Spleen (tissue), 11 donors: ENCODE data around the gene PTCD3. TPM values are rescaled to one million over a fixed set of nuclear protein-coding genes. Genes with fewer than 3 reads are reported as not detected.

Source experiments
- DNase-seq: peaks from one replicate; pipeline ENCODE4 v3.0.0-alpha.2; 2020
- H3K27ac ChIP-seq, 8 donors: fragments of 200-600 bp; sonication (generic) in 7 of 8; 1 replicate in 4 of 8; 2 replicates in 4 of 8; pipeline versions ENCODE4 v1.5.0 to v1.8.0; 2016 to 2021; ENCODE audit warnings: inconsistent platforms in 4 of 8, mild to moderate bottlenecking in 4 of 8, moderate library complexity in 1 of 8
- H3K27me3 ChIP-seq, 7 donors: fragments of 200-600 bp; sonication (generic) in 6 of 7; replicated peaks in 1 of 7; 1 replicate in 4 of 7; 2 replicates in 3 of 7; pipeline versions ENCODE4 v1.5.0 to v1.8.0; 2016 to 2021; ENCODE audit warnings: inconsistent platforms in 3 of 7, mild to moderate bottlenecking in 1 of 7
- H3K36me3 ChIP-seq, 6 donors: fragments of 200-600 bp; sonication (generic) in 5 of 6; 1 replicate in 4 of 6; 2 replicates in 2 of 6; pipeline versions ENCODE4 v1.5.0 to v1.8.0; 2016 to 2021; ENCODE audit warnings: inconsistent platforms in 2 of 6
- H3K4me1 ChIP-seq, 6 donors: fragments of 200-600 bp; sonication (generic) in 5 of 6; 1 replicate in 3 of 6; 2 replicates in 3 of 6; pipeline versions ENCODE4 v1.5.0 to v1.8.0; 2016 to 2021; ENCODE audit warnings: inconsistent platforms in 3 of 6
- H3K4me3 ChIP-seq, 8 donors: fragments of 200-600 bp; sonication (generic) in 7 of 8; 1 replicate in 4 of 8; 2 replicates in 4 of 8; pipeline versions ENCODE4 v1.5.0 to v1.8.0; 2016 to 2021; ENCODE audit warnings: inconsistent platforms in 4 of 8, mild to moderate bottlenecking in 4 of 8, moderate library complexity in 2 of 8
- H3K9me3 ChIP-seq, 8 donors: fragments of 200-600 bp; sonication (generic) in 7 of 8; 1 replicate in 4 of 8; 2 replicates in 4 of 8; pipeline versions ENCODE4 v1.5.0 to v1.8.0; 2016 to 2021; ENCODE audit warnings: inconsistent platforms in 4 of 8
- CTCF ChIP-seq, 11 experiments: fragments of 200-600 bp in 7 of 11; fragments of 450-650 bp in 4 of 11; sonication (generic) in 4 of 11; IDR thresholded peaks in 8 of 11; conservative IDR thresholded peaks in 3 of 11; 1 replicate in 7 of 11; 2 replicates in 4 of 11; pipeline versions ENCODE4 v1.4.0 to v1.8.0; 2016 to 2021; ENCODE audit warnings: antibody characterized with exemption in 11 of 11, inconsistent platforms in 4 of 11, mild to moderate bottlenecking in 1 of 11
- POLR2A ChIP-seq, 3 donors: fragments of 450-650 bp; IDR thresholded peaks; one replicate each; pipeline ENCODE4 v1.5.1; 2017; ENCODE audit warnings: antibody characterized with exemption in 3 of 3, mild to moderate bottlenecking in 1 of 3
- POLR2AphosphoS5 ChIP-seq, 3 donors: sonication (generic); formaldehyde crosslinking; IDR thresholded peaks; one replicate each; pipeline ENCODE4 v1.5.1; 2017; ENCODE audit warnings: antibody characterized with exemption in 3 of 3
- WGBS, 5 donors: extraction: QIAGEN DNeasy Blood & Tissue Kit in 3 of 5; methylation state at CpG; one replicate each; pipeline versions ENCODE4 v1.1.5 to v1.1.7; 2013 to 2018; 5-methylcytosine and 5-hydroxymethylcytosine counted together
- intact Hi-C: fragments of 100-400 bp; cut with DNase I; formaldehyde crosslinking; loops from one replicate; pipeline ENCODE4 v1.15.0; 2023; ENCODE audit warnings: low total_unique reads
- polyA plus RNA-seq, 3 donors: library from polyadenylated mRNA; stranded (reverse); fragments of 200-250 nt; gene quantifications; one replicate each; pipeline ENCODE4 v1.2.1, GENCODE V29; 2013
- total RNA-seq, 7 donors: library from RNA; depleted of rRNA in 3 of 7; stranded (reverse); fragments of >200 nt in 3 of 7; fragmentation: NEBNext Ultra II Directional in 4 of 7; extraction: Animal tissue kit (Norgen Biotek cat#: 25700) in 4 of 7; gene quantifications; one replicate each; pipeline versions ENCODE4 v1.1.0 to v1.2.1, GENCODE V29; 2016 to 2021
- donor health status: healthy with polysubstance abuse.
- donor health status: DM: no; HTN: no; CAD: no; lungs with moderate emphysema.
- donor health status: DM: no; HTN: no; CAD: no.
- donor health status: Bipolar disorder and iron deficiency.
- donor health status: healthy.
- donor health status: DM: no; HTN: no; CAD: no.
- donor health status: DM: yes; HTN: yes; CAD: no.

PTCD3 gene
- total and polyA plus RNA-seq, 10 donors: 29.8 to 126 (median 98.8) TPM

GRCh38 chr2:86064006-86064405 is 42.0 kb upstream of the PTCD3 start:
- WGBS, 5 donors: 71 to 91% (median 83%) methylated on average over 2 of the region's 2 CpGs
- H3K4me1 ChIP-seq: peaks cover 3 to 19% (median 15%) of the 10 kb centered on the region in 6 donors
- intact Hi-C loops: no loop called here
- H3K9me3 ChIP-seq: peaks cover 0 to 15% (median 2%) of the 10 kb centered on the region in 8 donors
- H3K4me3 ChIP-seq: no peak overlapping the region
- H3K27ac ChIP-seq: no peak overlapping the region
- no peak for DNase-seq
- TF ChIP-seq CTCF (IDR thresholded peaks at IDR 0.05 in 8 of 11, conservative IDR thresholded peaks at IDR 0.05 in 3 of 11) (no peak), POLR2A (IDR thresholded peaks at IDR 0.05) (no peak), POLR2AphosphoS5 (IDR thresholded peaks at IDR 0.05) (no peak)
- no peaks in the 10 kb centered on the region for H3K27me3 ChIP-seq
- H3K36me3 ChIP-seq: peaks cover 5 to 91% (median 51%) of the 10 kb centered on the region in 6 donors

GRCh38 chr2:86065512-86065911 is 40.5 kb upstream of the PTCD3 start:
- peaks cover 0 to 15% (median 2%) of the 10 kb centered on the region in 8 donors for H3K9me3 ChIP-seq
- intact Hi-C loops: no loop called here
- H3K4me3 ChIP-seq: no peak overlapping the region
- no peak for DNase-seq
- TF ChIP-seq POLR2A (IDR thresholded peaks at IDR 0.05): no peak
- TF ChIP-seq POLR2AphosphoS5 (IDR thresholded peaks at IDR 0.05): no peak
- TF ChIP-seq CTCF (IDR thresholded peaks at IDR 0.05 in 8 of 11, conservative IDR thresholded peaks at IDR 0.05 in 3 of 11): no peak
- 72 to 85% (median 77%) methylated on average over 5 of the region's 5 CpGs for WGBS, 5 donors
- H3K36me3 ChIP-seq: peaks cover 9 to 91% (median 58%) of the 10 kb centered on the region in 6 donors
- peaks cover 3 to 23% (median 17%) of the 10 kb centered on the region in 6 donors for H3K4me1 ChIP-seq
- H3K27ac ChIP-seq: no peak overlapping the region
- no peaks in the 10 kb centered on the region for H3K27me3 ChIP-seq

- H3K27ac ChIP-seq: no peak overlapping the region
- intact Hi-C loops: no loop called here
- no peaks in the 10 kb centered on the region for H3K27me3 ChIP-seq
- peaks cover 9 to 91% (median 57%) of the 10 kb centered on the region in 6 donors for H3K36me3 ChIP-seq
- WGBS, 5 donors: 89 to 97% (median 95%) methylated on average over 7 of the region's 7 CpGs
- no peak for DNase-seq
- H3K4me3 ChIP-seq: no peak overlapping the region
- TF ChIP-seq POLR2AphosphoS5 (IDR thresholded peaks at IDR 0.05) (no peak), POLR2A (IDR thresholded peaks at IDR 0.05) (no peak), CTCF (IDR thresholded peaks at IDR 0.05 in 8 of 11, conservative IDR thresholded peaks at IDR 0.05 in 3 of 11) (no peak)
- H3K9me3 ChIP-seq: peaks cover 0 to 15% (median 2%) of the 10 kb centered on the region in 8 donors
- peaks cover 3 to 23% (median 17%) of the 10 kb centered on the region in 6 donors for H3K4me1 ChIP-seq
Measured at GRCh38 chr2:86066007-86066578, 39.9 kb upstream of the PTCD3 start.

- Histone ChIP-seq H3K4me1 (peaks cover 6 to 31% (median 24%) of the 10 kb centered on the region in 6 donors), H3K4me3 (no peak overlapping the region), H3K27me3 (no peaks in the 10 kb centered on the region), H3K27ac (no peak overlapping the region), H3K36me3 (peaks cover 9 to 86% (median 57%) of the 10 kb centered on the region in 6 donors), H3K9me3 (peaks cover 0 to 15% (median 2%) of the 10 kb centered on the region in 8 donors)
- no peak for DNase-seq
- intact Hi-C loops: no loop called here
- TF ChIP-seq CTCF (IDR thresholded peaks at IDR 0.05 in 8 of 11, conservative IDR thresholded peaks at IDR 0.05 in 3 of 11): no peak
- TF ChIP-seq POLR2A (IDR thresholded peaks at IDR 0.05): no peak
- TF ChIP-seq POLR2AphosphoS5 (IDR thresholded peaks at IDR 0.05): no peak
Measured at GRCh38 chr2:86066915-86067314, 39.1 kb upstream of the PTCD3 start.
